Liver (tissue), 9 donors: Measurements from ENCODE around the gene SELENOO. TPM values are rescaled to one million over a fixed set of nuclear protein-coding genes. Genes with fewer than 3 reads are reported as not detected.
A peak's percentile ranks its signal among the peaks of the same experiment; 100 is the strongest.

Experiments
- DNase-seq: peaks from one replicate; pipeline ENCODE4 v3.0.0-alpha.2; 2017; ENCODE audit warnings: low spot score
- H3K27ac ChIP-seq, 2 donors: one replicate each; pipeline ENCODE4 v1.7.0; 2013; ENCODE audit warnings: inconsistent platforms in 2 of 2, low read length in 2 of 2, control low read depth in 1 of 2, low read depth in 1 of 2, mild to moderate bottlenecking in 1 of 2
- H3K27me3 ChIP-seq, 4 donors: one replicate each; pipeline versions ENCODE4 v1.6.1 to v1.7.0; 2013; ENCODE audit warnings: low read length in 3 of 4, inconsistent platforms in 1 of 4, mild to moderate bottlenecking in 1 of 4, moderate library complexity in 1 of 4; ENCODE audit not compliant: control insufficient read depth in 4 of 4, insufficient read depth in 4 of 4
- H3K36me3 ChIP-seq, 4 donors: one replicate each; pipeline versions ENCODE4 v1.6.1 to v1.7.0; 2013; ENCODE audit warnings: low read length in 3 of 4, mild to moderate bottlenecking in 3 of 4, low read depth in 1 of 4, moderate library complexity in 1 of 4; ENCODE audit not compliant: control insufficient read depth in 4 of 4, insufficient read depth in 3 of 4
- H3K4me1 ChIP-seq, 4 donors: one replicate each; pipeline versions ENCODE4 v1.6.1 to v1.7.0; 2013; ENCODE audit warnings: low read length in 3 of 4, mild to moderate bottlenecking in 3 of 4, moderate library complexity in 1 of 4; ENCODE audit not compliant: control insufficient read depth in 4 of 4, insufficient read depth in 4 of 4
- H3K4me3 ChIP-seq, 3 donors: one replicate each; pipeline versions ENCODE4 v1.6.1 to v1.7.0; 2013; ENCODE audit warnings: low read length in 3 of 3, control low read depth in 1 of 3, low read depth in 1 of 3, mild to moderate bottlenecking in 1 of 3
- H3K9ac ChIP-seq, 2 donors: one replicate each; pipeline ENCODE4 v1.7.0; 2013; ENCODE audit warnings: low read length in 2 of 2, mild to moderate bottlenecking in 2 of 2, moderate library complexity in 2 of 2, control low read depth in 1 of 2, low read depth in 1 of 2
- H3K9me3 ChIP-seq, 4 donors: one replicate each; pipeline versions ENCODE4 v1.6.1 to v1.7.0; 2013; ENCODE audit warnings: low read length in 3 of 4; ENCODE audit not compliant: control insufficient read depth in 4 of 4
- ATF3 ChIP-seq: IDR thresholded peaks from 2 replicates; pipeline ENCODE4 v1.6.1; 2016; ENCODE audit warnings: antibody characterized with exemption
- CTCF ChIP-seq: fragments of 150-350 bp; IDR thresholded peaks from 2 replicates; pipeline ENCODE4 v1.5.1; 2017; ENCODE audit warnings: improper control_type of control experiment, low read depth, low read length; ENCODE audit not compliant: missing input control
- FOXA2 ChIP-seq: IDR thresholded peaks from 2 replicates; pipeline ENCODE4 v1.6.1; 2016; ENCODE audit warnings: antibody characterized with exemption
- GABPA ChIP-seq, 2 donors: IDR thresholded peaks in 1 of 2; conservative IDR thresholded peaks in 1 of 2; 2 replicates each; pipeline ENCODE4 v1.6.1; 2016; ENCODE audit warnings: antibody characterized with exemption in 2 of 2, mild to moderate bottlenecking in 1 of 2, moderate library complexity in 1 of 2
- NR2F2 ChIP-seq: IDR thresholded peaks from 2 replicates; pipeline ENCODE4 v1.6.1; 2016; ENCODE audit warnings: antibody characterized with exemption
- RAD21 ChIP-seq, 2 donors: IDR thresholded peaks; 2 replicates each; pipeline ENCODE4 v1.6.1; 2016; ENCODE audit warnings: antibody characterized with exemption in 2 of 2, mild to moderate bottlenecking in 2 of 2
- REST ChIP-seq: IDR thresholded peaks from 2 replicates; pipeline ENCODE4 v1.6.1; 2016; ENCODE audit warnings: antibody characterized with exemption, mild to moderate bottlenecking
- RXRA ChIP-seq, 2 donors: IDR thresholded peaks; 2 replicates each; pipeline ENCODE4 v1.6.1; 2017 to 2018; ENCODE audit warnings: antibody characterized with exemption in 2 of 2, mild to moderate bottlenecking in 1 of 2
- SP1 ChIP-seq: IDR thresholded peaks from 2 replicates; pipeline ENCODE4 v1.6.1; 2018; ENCODE audit warnings: antibody characterized with exemption, mild to moderate bottlenecking
- ZBTB33 ChIP-seq: IDR thresholded peaks from 2 replicates; pipeline ENCODE4 v1.6.1; 2016; ENCODE audit warnings: antibody characterized with exemption
- WGBS: extraction: QIAGEN DNeasy Blood & Tissue Kit; methylation state at CpG from one replicate; pipeline ENCODE4 v1.1.7; 2013; 5-methylcytosine and 5-hydroxymethylcytosine counted together
- polyA plus RNA-seq, 2 donors: library from polyadenylated mRNA; stranded (reverse) in 1 of 2; unstranded in 1 of 2; fragments of 200-250 nt in 1 of 2; fragments of >200 nt in 1 of 2; fragmentation: Nextera tagmentation in 1 of 2; extraction: Ambion mirVana in 1 of 2; gene quantifications; one replicate each; pipeline versions ENCODE4 v1.2.1 to v1.2.3, GENCODE V29; 2013 to 2015
- total RNA-seq, 2 donors: library from RNA; depleted of rRNA; stranded (reverse); fragments of >200 nt; gene quantifications; one replicate each; pipeline ENCODE4 v1.2.3, GENCODE V29; 2014
- donor health status: healthy.
- donor health status: healthy.
- donor health status: healthy.
- donor health status: healthy.
- donor health status: healthy.

Gene SELENOO
- total RNA-seq (10 to 100 TPM; 16.4 to 58.9 TPM), polyA plus RNA-seq (10 to 100 TPM; 25.5 to 59.2 TPM)

GRCh38 chr22:50200461-50201190, at the start of gene SELENOO:
SELENOO (plus strand) TSS chr22:50201011; CDS start chr22:50201037, 26 bp downstream.
- Histone ChIP-seq H3K9ac (peak within 1 kb of the TSS; percentile 80 to 92), H3K9me3 (no peaks in the 10 kb centered on the region), H3K4me3 (peak within 1 kb of the TSS; percentile 84 to 97 (median 87)), H3K27me3 (no peaks in the 10 kb centered on the region), H3K36me3 (peaks cover 0 to 16% (median 1%) of the 10 kb centered on the region in 4 donors), H3K4me1 (peaks cover 6 to 68% (median 45%) of the 10 kb centered on the region in 4 donors), H3K27ac (peak within 1 kb of the TSS; percentile 69 to 71)
- DNase-seq = peak; percentile 97
- WGBS = under 1% methylated on average over 104 of the region's 105 CpGs
- TF ChIP-seq SP1 (peak; percentile 48), GABPA (IDR thresholded peaks at IDR 0.05 in 1 of 2, conservative IDR thresholded peaks at IDR 0.05 in 1 of 2) (peak; percentile 62 to 91), RXRA (IDR thresholded peaks at IDR 0.05) (no peak)

GRCh38 chr22:50151571-50152537, 49.0 kb upstream of the SELENOO start:
- TF ChIP-seq CTCF (no peak), RAD21 (IDR thresholded peaks at IDR 0.05) (no peak), FOXA2 (no peak)
- Histone ChIP-seq H3K36me3 (no peaks in the 10 kb centered on the region), H3K27ac (no peak overlapping the region), H3K27me3 (no peaks in the 10 kb centered on the region), H3K9me3 (no peaks in the 10 kb centered on the region), H3K4me1 (peaks cover 2 to 20% (median 16%) of the 10 kb centered on the region in 4 donors), H3K9ac (no peak overlapping the region), H3K4me3 (no peak overlapping the region)
- DNase-seq = no peak
- 88% methylated on average over 33 of the region's 33 CpGs for WGBS

GRCh38 chr22:50153056-50153755, 47.6 kb upstream of the SELENOO start:
- DNase-seq = no peak
- Histone ChIP-seq H3K9me3 (no peaks in the 10 kb centered on the region), H3K4me1 (peaks cover 0 to 8% (median 6%) of the 10 kb centered on the region in 4 donors), H3K27me3 (no peaks in the 10 kb centered on the region), H3K9ac (no peak overlapping the region), H3K4me3 (no peak overlapping the region), H3K36me3 (no peaks in the 10 kb centered on the region), H3K27ac (no peak overlapping the region)
- 92% methylated on average over 25 of the region's 25 CpGs for WGBS
- TF ChIP-seq NR2F2 = no peak
- no peak for TF ChIP-seq ATF3
- TF ChIP-seq REST = no peak
- TF ChIP-seq ZBTB33 = no peak
